Mesendoderm (in vitro differentiated cells): ENCODE results near the gene FRMPD4.

ENCODE experiments used
- DNase-seq: peaks from one replicate; pipeline ENCODE4 v3.0.0; 2013
- H2AK5ac ChIP-seq: 2 replicates; pipeline ENCODE4 v1.6.1; 2013; ENCODE audit warnings: low read length, inconsistent platforms
- H2BK120ac ChIP-seq: 2 replicates; pipeline ENCODE4 v1.6.1; 2013; ENCODE audit warnings: low read depth, mild to moderate bottlenecking, low read length, moderate library complexity, mixed read lengths
- H2BK15ac ChIP-seq: replicated peaks from 2 replicates; pipeline ENCODE4 v1.6.1; 2013; ENCODE audit warnings: low read depth, mild to moderate bottlenecking, moderate library complexity
- H2BK5ac ChIP-seq: 2 replicates; pipeline ENCODE4 v1.6.1; 2013; ENCODE audit warnings: low read length, inconsistent platforms
- H3K18ac ChIP-seq: 2 replicates; pipeline ENCODE4 v1.6.1; 2013; ENCODE audit warnings: mild to moderate bottlenecking, low read length, mixed read lengths
- H3K23ac ChIP-seq: one replicate; pipeline ENCODE4 v1.6.1; 2013; ENCODE audit warnings: low read length
- H3K27ac ChIP-seq: 2 replicates; pipeline ENCODE4 v1.5.1; 2013; ENCODE audit warnings: low read depth, mild to moderate bottlenecking, inconsistent platforms, low read length, moderate library complexity
- H3K27me3 ChIP-seq: 2 replicates; pipeline ENCODE4 v1.6.1; 2013; ENCODE audit warnings: low read length, control low read depth, mild to moderate bottlenecking, inconsistent platforms; ENCODE audit not compliant: insufficient read depth, poor library complexity
- H3K36me3 ChIP-seq: 2 replicates; pipeline ENCODE4 v1.6.1; 2013; ENCODE audit warnings: low read length, inconsistent platforms; ENCODE audit not compliant: control insufficient read depth, insufficient read depth
- H3K4ac ChIP-seq: one replicate; pipeline ENCODE4 v1.6.1; 2013; ENCODE audit warnings: low read depth, mild to moderate bottlenecking, low read length, moderate library complexity
- H3K4me1 ChIP-seq: 2 replicates; pipeline ENCODE4 v1.6.1; 2013; ENCODE audit warnings: low read depth, low read length, inconsistent platforms; ENCODE audit not compliant: control insufficient read depth
- H3K4me2 ChIP-seq: 2 replicates; pipeline ENCODE4 v1.6.1; 2013; ENCODE audit warnings: low read length
- H3K4me3 ChIP-seq: 2 replicates; pipeline ENCODE4 v1.5.1; 2013; ENCODE audit warnings: mild to moderate bottlenecking, low read length
- H3K56ac ChIP-seq: one replicate; pipeline ENCODE4 v1.6.1; 2013; ENCODE audit warnings: low read length
- H3K79me1 ChIP-seq: 2 replicates; pipeline ENCODE4 v1.6.1; 2013; ENCODE audit warnings: low read length, inconsistent platforms
- H3K79me2 ChIP-seq: 2 replicates; pipeline ENCODE4 v1.6.1; 2013; ENCODE audit warnings: mild to moderate bottlenecking, low read length; ENCODE audit not compliant: control insufficient read depth, insufficient read depth
- H3K9ac ChIP-seq: 2 replicates; pipeline ENCODE4 v1.6.1; 2013; ENCODE audit warnings: low read length, inconsistent platforms
- H4K5ac ChIP-seq: one replicate; pipeline ENCODE4 v1.6.1; 2013; ENCODE audit warnings: low read length
- H4K8ac ChIP-seq: one replicate; pipeline ENCODE4 v1.6.1; 2013; ENCODE audit warnings: low read depth, mild to moderate bottlenecking, control low read depth, low read length, moderate library complexity
- WGBS: extraction: QIAGEN DNeasy Blood & Tissue Kit; methylation state at CpG from one replicate; pipeline ENCODE4 v1.1.7; 2013; ENCODE audit warnings: low lambda C conversion rate, missing lambda C conversion rate; ENCODE audit not compliant: insufficient coverage; ENCODE audit errors: extremely low coverage; 5-methylcytosine and 5-hydroxymethylcytosine counted together

The FRMPD4 gene

GRCh38 chrX:12383196-12383595 is 244.9 kb downstream of the FRMPD4 start:
- Histone ChIP-seq H4K5ac (no peak overlapping the region), H3K56ac (no peak overlapping the region), H2BK120ac (no peak overlapping the region), H2BK15ac (no peak overlapping the region), H2BK5ac (no peak overlapping the region), H3K23ac (no peak overlapping the region), H3K79me1 (no peaks in the 10 kb centered on the region), H3K27ac (no peak overlapping the region), H3K4me1 (no peaks in the 10 kb centered on the region), H3K9ac (no peak overlapping the region), H3K36me3 (no peaks in the 10 kb centered on the region), H3K79me2 (no peaks in the 10 kb centered on the region), H3K27me3 (no peaks in the 10 kb centered on the region), H3K4me2 (no peak overlapping the region), H2AK5ac (no peak overlapping the region), H3K18ac (no peak overlapping the region), H4K8ac (no peak overlapping the region), H3K4ac (no peak overlapping the region), H3K4me3 (no peak overlapping the region)
- WGBS = no CpG with 5 or more reads among the region's 2 CpGs
- peak; percentile 19 for DNase-seq

DNA sequence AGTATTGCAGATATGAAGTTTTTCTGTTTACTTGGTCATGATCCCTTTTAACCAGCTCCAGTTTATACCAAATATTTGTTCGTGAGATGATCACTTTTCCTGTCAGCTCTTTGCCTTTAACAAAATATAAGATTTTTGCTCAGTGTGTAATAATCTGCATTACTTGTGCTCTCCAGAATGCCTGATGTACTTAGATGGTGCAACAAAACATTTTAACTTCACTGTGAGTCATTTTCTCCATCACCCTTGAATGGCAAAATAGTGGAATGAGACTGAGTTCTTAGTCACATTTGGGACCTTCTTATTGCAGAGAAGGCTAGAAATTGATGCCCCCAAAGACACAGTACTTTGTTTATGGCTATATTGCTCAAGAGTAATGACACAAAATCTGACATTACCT is 252.0 kb downstream of the FRMPD4 start:
- no CpG with 5 or more reads among the region's 1 CpG for WGBS
- no peaks in the 10 kb centered on the region for H3K79me1 ChIP-seq
- H2AK5ac ChIP-seq = no peak overlapping the region
- H3K4me1 ChIP-seq = no peaks in the 10 kb centered on the region
- no peak overlapping the region for H3K9ac ChIP-seq
- H3K56ac ChIP-seq = no peak overlapping the region
- no peaks in the 10 kb centered on the region for H3K27me3 ChIP-seq
- no peaks in the 10 kb centered on the region for H3K36me3 ChIP-seq
- no peak overlapping the region for H2BK15ac ChIP-seq
- H2BK120ac ChIP-seq = no peak overlapping the region
- no peak overlapping the region for H3K4ac ChIP-seq
- no peak overlapping the region for H3K4me3 ChIP-seq
- no peaks in the 10 kb centered on the region for H3K79me2 ChIP-seq
- DNase-seq = no peak
- H4K5ac ChIP-seq = no peak overlapping the region
- H3K27ac ChIP-seq = no peak overlapping the region
- H3K4me2 ChIP-seq = no peak overlapping the region
- H2BK5ac ChIP-seq = no peak overlapping the region
- H4K8ac ChIP-seq = no peak overlapping the region
- H3K23ac ChIP-seq = no peak overlapping the region
- H3K18ac ChIP-seq = no peak overlapping the region

DNA sequence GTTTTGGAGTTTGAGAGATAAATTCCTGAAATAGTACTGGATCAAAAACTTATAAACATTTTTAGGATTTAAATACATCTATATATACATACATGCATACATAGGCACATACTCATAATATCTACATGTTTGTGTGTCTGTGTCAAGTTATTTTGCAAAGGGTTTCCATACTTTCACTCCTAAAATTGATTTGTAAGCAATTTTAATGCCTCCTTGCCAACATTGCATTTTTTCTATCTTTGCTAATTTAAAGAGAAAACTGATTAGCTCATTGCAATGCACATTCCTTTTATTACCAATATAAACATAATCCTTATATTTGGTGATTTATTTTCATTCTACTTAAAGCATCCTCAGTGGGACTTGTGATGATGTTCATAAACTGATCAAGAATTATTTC is 258.3 kb downstream of the FRMPD4 start:
- Histone ChIP-seq H3K79me2 (no peaks in the 10 kb centered on the region), H4K8ac (no peak overlapping the region), H3K79me1 (no peaks in the 10 kb centered on the region), H4K5ac (no peak overlapping the region), H3K4me3 (no peak overlapping the region), H2BK120ac (no peak overlapping the region), H3K9ac (no peak overlapping the region), H3K4me2 (no peak overlapping the region), H3K4me1 (no peaks in the 10 kb centered on the region), H2AK5ac (no peak overlapping the region), H2BK15ac (no peak overlapping the region), H3K56ac (no peak overlapping the region), H3K4ac (no peak overlapping the region), H3K23ac (no peak overlapping the region), H3K27me3 (no peaks in the 10 kb centered on the region), H3K18ac (no peak overlapping the region), H2BK5ac (no peak overlapping the region), H3K27ac (no peak overlapping the region), H3K36me3 (no peaks in the 10 kb centered on the region)
- DNase-seq = no peak

DNA sequence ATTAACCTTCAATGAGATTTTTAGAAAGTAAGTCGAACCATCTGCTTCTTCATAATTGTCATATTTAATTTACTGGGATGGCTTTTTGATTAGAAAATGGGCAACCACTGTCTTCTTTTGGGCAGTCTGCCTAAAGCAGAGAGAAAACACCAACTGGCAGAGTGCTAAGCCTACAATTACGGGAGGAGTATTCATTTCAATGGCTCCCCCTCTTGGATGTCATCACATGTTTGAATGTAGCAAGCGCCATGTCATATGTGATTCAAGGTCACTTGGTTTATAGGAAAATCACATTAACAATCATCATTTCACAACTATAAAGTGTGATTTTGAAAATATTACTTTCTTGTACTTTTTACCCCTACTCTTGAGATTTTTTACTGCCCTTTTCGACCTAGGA is 261.9 kb downstream of the FRMPD4 start:
- Histone ChIP-seq H2BK5ac (no peak overlapping the region), H3K23ac (no peak overlapping the region), H3K4me1 (no peaks in the 10 kb centered on the region), H2AK5ac (no peak overlapping the region), H2BK15ac (no peak overlapping the region), H4K8ac (no peak overlapping the region), H3K4me2 (no peak overlapping the region), H3K27me3 (no peaks in the 10 kb centered on the region), H4K5ac (no peak overlapping the region), H2BK120ac (no peak overlapping the region), H3K9ac (no peak overlapping the region), H3K36me3 (no peaks in the 10 kb centered on the region), H3K56ac (no peak overlapping the region), H3K4me3 (no peak overlapping the region), H3K79me2 (no peaks in the 10 kb centered on the region), H3K18ac (no peak overlapping the region), H3K4ac (no peak overlapping the region), H3K79me1 (no peaks in the 10 kb centered on the region), H3K27ac (no peak overlapping the region)
- no peak for DNase-seq
- WGBS = no CpG with 5 or more reads among the region's 4 CpGs

GRCh38 chrX:12401252-12401651 is 263.0 kb downstream of the FRMPD4 start:
- Histone ChIP-seq H2BK5ac (no peak overlapping the region), H3K9ac (no peak overlapping the region), H3K4me2 (no peak overlapping the region), H4K8ac (no peak overlapping the region), H2AK5ac (no peak overlapping the region), H4K5ac (no peak overlapping the region), H3K4ac (no peak overlapping the region), H3K79me2 (no peaks in the 10 kb centered on the region), H3K79me1 (no peaks in the 10 kb centered on the region), H3K4me3 (no peak overlapping the region), H3K27ac (no peak overlapping the region), H3K4me1 (no peaks in the 10 kb centered on the region), H3K56ac (no peak overlapping the region), H3K18ac (no peak overlapping the region), H2BK15ac (no peak overlapping the region), H3K23ac (no peak overlapping the region), H2BK120ac (no peak overlapping the region), H3K36me3 (no peaks in the 10 kb centered on the region), H3K27me3 (no peaks in the 10 kb centered on the region)
- whole genome bisulfite sequencing = no CpG with 5 or more reads among the region's 1 CpG
- no peak for DNase-seq

GRCh38 chrX:12403474-12404082 is 265.3 kb downstream of the FRMPD4 start:
- Histone ChIP-seq H4K8ac (no peak overlapping the region), H3K23ac (no peak overlapping the region), H3K4ac (no peak overlapping the region), H3K9ac (no peak overlapping the region), H3K36me3 (no peaks in the 10 kb centered on the region), H3K18ac (no peak overlapping the region), H3K4me2 (no peak overlapping the region), H2BK5ac (no peak overlapping the region), H4K5ac (no peak overlapping the region), H3K56ac (no peak overlapping the region), H2BK15ac (no peak overlapping the region), H3K27ac (no peak overlapping the region), H3K4me3 (no peak overlapping the region), H3K27me3 (no peaks in the 10 kb centered on the region), H3K4me1 (no peaks in the 10 kb centered on the region), H2BK120ac (no peak overlapping the region), H2AK5ac (no peak overlapping the region), H3K79me2 (no peaks in the 10 kb centered on the region), H3K79me1 (no peaks in the 10 kb centered on the region)
- DNase-seq = no peak
- WGBS = no CpG with 5 or more reads among the region's 3 CpGs
